Erythroblast (primary cell): ENCODE measurements around the gene UHRF1.

Source experiments
- DNase-seq, 2 experiments: peaks; one replicate each; lab custom pipeline; 2025; lab: John Stamatoyannopoulos, UW
- GATA1 ChIP-seq: IDR thresholded peaks from 2 replicates; pipeline ENCODE4 v1.6.1; 2011; ENCODE audit warnings: low read depth, mild to moderate bottlenecking, control low read depth, low read length, moderate library complexity
- POLR2A ChIP-seq: IDR thresholded peaks from 2 replicates; pipeline ENCODE4 v1.6.1; 2011; ENCODE audit warnings: mild to moderate bottlenecking, low read length

Gene UHRF1

GRCh38 chr19:4993683-4994082 lies 84.4 kb downstream of the UHRF1 start:
- no peak for DNase-seq
- no peak for TF ChIP-seq POLR2A
- no peak for TF ChIP-seq GATA1

GRCh38 chr19:4996701-4997100 lies 87.4 kb downstream of the UHRF1 start:
- TF ChIP-seq GATA1, result no peak
- TF ChIP-seq POLR2A, result no peak
- DNase-seq, result no peak

GRCh38 chr19:4997297-4997696 lies 88.0 kb downstream of the UHRF1 start:
- no peak for TF ChIP-seq POLR2A
- TF ChIP-seq GATA1, result no peak
- DNase-seq, result no peak

GRCh38 chr19:5000120-5000611 lies 90.9 kb downstream of the UHRF1 start:
- no peak for DNase-seq
- no peak for TF ChIP-seq GATA1
- no peak for TF ChIP-seq POLR2A

GRCh38 chr19:5001615-5002014 lies 92.3 kb downstream of the UHRF1 start:
- TF ChIP-seq POLR2A (no peak), GATA1 (no peak)
- DNase-seq, result peak; percentile 69 to 74

- no peak for DNase-seq
- TF ChIP-seq POLR2A (no peak), GATA1 (no peak)
Measured at GRCh38 chr19:5002143-5002542, 92.8 kb downstream of the UHRF1 start.

GRCh38 chr19:5003781-5004180 lies 94.5 kb downstream of the UHRF1 start:
- TF ChIP-seq GATA1 (no peak), POLR2A (no peak)
- DNase-seq, result no peak

- TF ChIP-seq POLR2A, result no peak
- no peak for TF ChIP-seq GATA1
- DNase-seq, result no peak
Measured at GRCh38 chr19:5005096-5005495, 95.8 kb downstream of the UHRF1 start.

- TF ChIP-seq GATA1 (no peak), POLR2A (no peak)
- DNase-seq, result peak; percentile 88 to 90
Measured at GRCh38 chr19:5006201-5006600, 96.9 kb downstream of the UHRF1 start.

- TF ChIP-seq POLR2A, result no peak
- no peak for TF ChIP-seq GATA1
Measured at GRCh38 chr19:5006821-5007220, 97.5 kb downstream of the UHRF1 start.

More at GRCh38 chr19:5006821-5007220, 97.5 kb downstream of the UHRF1 start:
- DNase-seq, result no peak
